Measurements from ENCODE around the gene ZNF317.

- TF ChIP-seq EZH2 (IDR thresholded peaks at IDR 0.05; ENCODE audit: insufficient read depth, poor library complexity, severe bottlenecking) (no peak), EZH2phosphoT487 (IDR thresholded peaks at IDR 0.05; ENCODE audit: insufficient read depth, low read depth) (no peak)
These were observed 16.1 kb downstream of the ZNF317 start for GRCh38 chr19:9156304-9156703.
